ENCODE measurements around the gene ATAD3A.
"Not testable (repeated sequence)": the region's sequence is repeated elsewhere in the genome, so short reads cannot be mapped to it uniquely, and the experiment has no call there.

ATAD3A gene

GRCh38 chr1:1490633-1491230, 21.2 kb upstream of the ATAD3A start:
- no peak for DNase-seq

GRCh38 chr1:1491601-1492000, 20.4 kb upstream of the ATAD3A start:
- DNase-seq = no peak

GRCh38 chr1:1494311-1494710, 17.7 kb upstream of the ATAD3A start:
- DNase-seq = not testable (repeated sequence)

GRCh38 chr1:1495461-1495975, 16.4 kb upstream of the ATAD3A start:
- DNase-seq = not testable (repeated sequence)

- DNase-seq = peak; percentile 38 to 52
Measured at GRCh38 chr1:1504777-1505365, 7.1 kb upstream of the ATAD3A start.

- peak; percentile 6 to 41 for DNase-seq
Measured at GRCh38 chr1:1505366-1505798, 6.6 kb upstream of the ATAD3A start.

GRCh38 chr1:1505801-1506200, 6.2 kb upstream of the ATAD3A start:
- DNase-seq = not testable (repeated sequence)

GRCh38 chr1:1507305-1507704, 4.7 kb upstream of the ATAD3A start:
- no peak for DNase-seq

GRCh38 chr1:1508775-1509464, 3.0 kb upstream of the ATAD3A start:
- not testable (repeated sequence) for DNase-seq

GRCh38 chr1:1509465-1509850, 2.5 kb upstream of the ATAD3A start:
- not testable (repeated sequence) for DNase-seq

- DNase-seq = peak; percentile 8 to 13
Measured at GRCh38 chr1:1510912-1511532, 940 bp upstream of the ATAD3A start.

- DNase-seq = not testable (repeated sequence)
Measured at GRCh38 chr1:1512425-1512824, 463 bp downstream of the ATAD3A start.

- not testable (repeated sequence) for DNase-seq
Measured at GRCh38 chr1:1513675-1514074, 1.7 kb downstream of the ATAD3A start.

- not testable (repeated sequence) for DNase-seq
Measured at GRCh38 chr1:1514376-1514775, 2.4 kb downstream of the ATAD3A start.

GRCh38 chr1:1516923-1517322, 5.0 kb downstream of the ATAD3A start:
- DNase-seq = not testable (repeated sequence)

GRCh38 chr1:1517973-1518620, 6.1 kb downstream of the ATAD3A start:
- DNase-seq = no peak

GRCh38 chr1:1518621-1519007, 6.7 kb downstream of the ATAD3A start:
- DNase-seq = not testable (repeated sequence)

GRCh38 chr1:1519805-1520505, 8.0 kb downstream of the ATAD3A start:
- DNase-seq = not testable (repeated sequence)

GRCh38 chr1:1521331-1521730, 9.4 kb downstream of the ATAD3A start:
- DNase-seq = no peak

- DNase-seq = not testable (repeated sequence)
Measured at GRCh38 chr1:1522536-1522935, 10.6 kb downstream of the ATAD3A start.

- DNase-seq = not testable (repeated sequence)
Measured at GRCh38 chr1:1523226-1523625, 11.3 kb downstream of the ATAD3A start.

- DNase-seq = not testable (repeated sequence)
Measured at GRCh38 chr1:1523651-1524050, 11.7 kb downstream of the ATAD3A start.

Measured in NCI-H1930 (cell line).